ENCODE measurements around the gene NR3C1. TPM values are rescaled to one million over a fixed set of nuclear protein-coding genes. Genes with fewer than 3 reads are reported as not detected.

The NR3C1 gene
- total and polyA plus RNA-seq, 2 of the 13 experiments (the other 11 are each of a cell fraction or from before 2014, with no cell fraction given): 10.0 to 24.3 TPM

GRCh38 chr5:143238620-143239019, 164.9 kb downstream of the NR3C1 start:
- FAIRE-seq (no peak), ATAC-seq (no peak), DNase-seq (ENCODE audit: low spot score) (no peak)
- WGBS (ENCODE audit: low lambda C conversion rate): 95% methylated on average over 2 of the region's 2 CpGs
- H3K4me1 ChIP-seq (ENCODE audit: insufficient read depth, low read length): peaks cover 31% of the 10 kb centered on the region
- H3K9ac ChIP-seq (ENCODE audit: insufficient read depth, low read depth, low read length): no peak overlapping the region
- no peaks in the 10 kb centered on the region for H3K79me2 ChIP-seq (ENCODE audit: insufficient read depth, low read length)
- H3K27me3 ChIP-seq (ENCODE audit: control insufficient read depth in 1 of 2, insufficient read depth in 2 of 2, low read length in 2 of 2): no peaks in the 10 kb centered on the region
- TF ChIP-seq ISX (CRISPR knock-in tag; conservative IDR thresholded peaks at IDR 0.05) (no peak), ZNF44 (CRISPR knock-in tag; IDR thresholded peaks at IDR 0.05) (no peak), ZNF670 (CRISPR knock-in tag; IDR thresholded peaks at IDR 0.05; ENCODE audit: borderline replicate concordance) (no peak), KMT2A (CRISPR knock-in tag; IDR thresholded peaks at IDR 0.05) (no peak), ATAD3A (CRISPR knock-in tag; IDR thresholded peaks at IDR 0.05) (no peak), KLF12 (CRISPR knock-in tag; IDR thresholded peaks at IDR 0.05; ENCODE audit: borderline replicate concordance) (no peak), STAG1 (CRISPR knock-in tag; IDR thresholded peaks at IDR 0.05) (no peak), SAP130 (CRISPR knock-in tag; IDR thresholded peaks at IDR 0.05; ENCODE audit: low read depth) (no peak), NCOA5 (CRISPR knock-in tag; IDR thresholded peaks at IDR 0.05) (no peak), ZNF430 (CRISPR knock-in tag; IDR thresholded peaks at IDR 0.05) (no peak), ZNF879 (CRISPR knock-in tag; IDR thresholded peaks at IDR 0.05) (no peak), MAFK (conservative IDR thresholded peaks at IDR 0.05 in 1 of 2, IDR thresholded peaks at IDR 0.05 in 1 of 2; ENCODE audit: low read length in 2 of 2) (no peak), ZNF619 (CRISPR knock-in tag; IDR thresholded peaks at IDR 0.05) (no peak), IKZF4 (CRISPR knock-in tag; IDR thresholded peaks at IDR 0.05; ENCODE audit: borderline replicate concordance, low read depth, not compliant biosample characterization) (no peak), RXRA (CRISPR knock-in tag; IDR thresholded peaks at IDR 0.05) (no peak), ZBTB7A (CRISPR knock-in tag; IDR thresholded peaks at IDR 0.05) (no peak), DMAP1 (CRISPR knock-in tag; IDR thresholded peaks at IDR 0.05) (no peak)
- no peaks in the 10 kb centered on the region for H4K20me1 ChIP-seq (ENCODE audit: insufficient read depth, low read length)
- H2AFZ ChIP-seq (ENCODE audit: low read length): no peak overlapping the region
- ChIA-PET POLR2A (no interaction called here), CTCF (ENCODE audit: low intra/inter-chr PET ratio, low total read pairs) (no interaction called here)
- no peak overlapping the region for H3K4me2 ChIP-seq (ENCODE audit: low read depth, low read length)
- intact Hi-C loops (cut with micrococcal nuclease; ENCODE audit: unreplicated experiment) (no loop called here), in situ Hi-C loops (cut with HindIII; ENCODE audit: extremely low pct_ligation_motif_present, low pct_unique_long_range_greater_than_20kb) (no loop called here)
- no peak overlapping the region for H3K4me3 ChIP-seq (replicated peaks in 1 of 3; ENCODE audit: insufficient read depth in 1 of 3, low read depth in 2 of 3, low read length in 3 of 3)
- H3K27ac ChIP-seq (ENCODE audit: extremely low read length, insufficient read depth, low read length): no peak overlapping the region
- H3K36me3 ChIP-seq (replicated peaks in 1 of 2; ENCODE audit: control insufficient read depth in 1 of 2, insufficient read depth in 2 of 2, low read length in 2 of 2): no peaks in the 10 kb centered on the region
- no peaks in the 10 kb centered on the region for H3K9me3 ChIP-seq (ENCODE audit: low read length)
- BruUV-seq (replicated peaks): no TSS peak

All from HepG2 (cell line).